OCI-LY3 (cell line): Measurements from ENCODE around the gene ID1.

Experiments
- CTCF ChIP-seq: fragments of 200-600, 300-600 bp; sonication (generic); IDR thresholded peaks from 2 replicates; pipeline ENCODE4 v1.5.1; 2014; ENCODE audit warnings: antibody characterized with exemption, low read length, low read depth
- EZH2phosphoT487 ChIP-seq: fragments of 200-600 bp; shearing (Covaris generic); IDR thresholded peaks from 2 replicates; pipeline ENCODE4 v1.6.1; 2018; ENCODE audit warnings: antibody characterized with exemption, mixed run types, low read depth

- no peak for TF ChIP-seq EZH2phosphoT487
- no peak for TF ChIP-seq CTCF
Observed at GRCh38 chr20:31573555-31574321, 31.4 kb upstream of the ID1 start.
